ENCODE measurements around the gene IFFO2.

Gene IFFO2

GRCh38 chr1:18926315-18927081, 30.0 kb downstream of the IFFO2 start:
- no peak for FAIRE-seq
- DNase-seq (ENCODE audit: insufficient read length, low spot score): peak; percentile 91
- TF ChIP-seq POU2F2 (IDR thresholded peaks at IDR 0.05; ENCODE audit: low read depth, low read length) (no peak; the same call in none of the 2 replicates), PAX5 (IDR thresholded peaks at IDR 0.05; ENCODE audit: insufficient read depth, low read length, severe bottlenecking) (no peak), POLR2AphosphoS5 (IDR thresholded peaks at IDR 0.05; ENCODE audit: low read depth, low read length) (peak; percentile 72; the same call in 1 of the 2 replicates), SPI1 (IDR thresholded peaks at IDR 0.05; ENCODE audit: low read depth, low read length) (peak; percentile 84), TAF1 (IDR thresholded peaks at IDR 0.05; ENCODE audit: low read depth, low read length) (peak; percentile 78; the same call in 1 of the 2 replicates), POLR2A (IDR thresholded peaks at IDR 0.05; ENCODE audit: low read depth, low read length) (peak; percentile 71; the same call in 1 of the 2 replicates)

DNA sequence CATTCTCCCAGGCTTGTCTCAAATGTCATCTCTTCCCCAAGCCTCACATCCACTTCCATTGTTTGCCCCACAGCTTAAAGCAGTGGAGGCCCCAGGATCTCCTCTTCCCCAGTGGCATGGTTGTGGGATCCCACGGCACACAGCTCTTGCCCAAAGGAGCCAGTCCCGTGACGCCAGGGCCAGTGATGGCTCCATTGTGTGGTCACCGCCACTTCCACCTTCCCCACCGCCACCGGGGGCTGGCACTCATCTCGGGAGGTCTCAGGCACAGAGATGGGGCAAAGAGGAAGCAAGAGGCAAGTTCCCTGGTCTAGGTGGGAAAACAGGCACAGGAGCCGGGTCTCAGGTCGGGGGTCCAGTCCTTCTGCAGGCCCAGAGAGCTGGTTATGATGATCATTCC, 31.2 kb downstream of the IFFO2 start:
- TF ChIP-seq TAF1 (IDR thresholded peaks at IDR 0.05; ENCODE audit: low read depth, low read length) (no peak), PAX5 (IDR thresholded peaks at IDR 0.05; ENCODE audit: insufficient read depth, low read length, severe bottlenecking) (no peak), POLR2A (IDR thresholded peaks at IDR 0.05; ENCODE audit: low read depth, low read length) (no peak), POLR2AphosphoS5 (IDR thresholded peaks at IDR 0.05; ENCODE audit: low read depth, low read length) (no peak), SPI1 (IDR thresholded peaks at IDR 0.05; ENCODE audit: low read depth, low read length) (no peak), POU2F2 (IDR thresholded peaks at IDR 0.05; ENCODE audit: low read depth, low read length) (no peak)
- FAIRE-seq: no peak

GRCh38 chr1:18924221-18924691, 32.2 kb downstream of the IFFO2 start:
- FAIRE-seq: no peak
- no peak for DNase-seq (ENCODE audit: insufficient read length, low spot score)
- TF ChIP-seq PAX5 (IDR thresholded peaks at IDR 0.05; ENCODE audit: insufficient read depth, low read length, severe bottlenecking): no peak
- TF ChIP-seq TAF1 (IDR thresholded peaks at IDR 0.05; ENCODE audit: low read depth, low read length): no peak
- TF ChIP-seq POLR2AphosphoS5 (IDR thresholded peaks at IDR 0.05; ENCODE audit: low read depth, low read length): no peak
- no peak for TF ChIP-seq SPI1 (IDR thresholded peaks at IDR 0.05; ENCODE audit: low read depth, low read length)
- TF ChIP-seq POU2F2 (IDR thresholded peaks at IDR 0.05; ENCODE audit: low read depth, low read length): no peak
- TF ChIP-seq POLR2A (IDR thresholded peaks at IDR 0.05; ENCODE audit: low read depth, low read length): no peak

More for the DNA sequence above, 31.2 kb downstream of the IFFO2 start:
- no peak for DNase-seq (ENCODE audit: insufficient read length, low spot score)

GRCh38 chr1:18923756-18924211, 32.7 kb downstream of the IFFO2 start:
- TF ChIP-seq POLR2A (IDR thresholded peaks at IDR 0.05; ENCODE audit: low read depth, low read length) (no peak), PAX5 (IDR thresholded peaks at IDR 0.05; ENCODE audit: insufficient read depth, low read length, severe bottlenecking) (no peak), TAF1 (IDR thresholded peaks at IDR 0.05; ENCODE audit: low read depth, low read length) (no peak)
- no peak for FAIRE-seq
- no peak for DNase-seq (ENCODE audit: insufficient read length, low spot score)

DNA sequence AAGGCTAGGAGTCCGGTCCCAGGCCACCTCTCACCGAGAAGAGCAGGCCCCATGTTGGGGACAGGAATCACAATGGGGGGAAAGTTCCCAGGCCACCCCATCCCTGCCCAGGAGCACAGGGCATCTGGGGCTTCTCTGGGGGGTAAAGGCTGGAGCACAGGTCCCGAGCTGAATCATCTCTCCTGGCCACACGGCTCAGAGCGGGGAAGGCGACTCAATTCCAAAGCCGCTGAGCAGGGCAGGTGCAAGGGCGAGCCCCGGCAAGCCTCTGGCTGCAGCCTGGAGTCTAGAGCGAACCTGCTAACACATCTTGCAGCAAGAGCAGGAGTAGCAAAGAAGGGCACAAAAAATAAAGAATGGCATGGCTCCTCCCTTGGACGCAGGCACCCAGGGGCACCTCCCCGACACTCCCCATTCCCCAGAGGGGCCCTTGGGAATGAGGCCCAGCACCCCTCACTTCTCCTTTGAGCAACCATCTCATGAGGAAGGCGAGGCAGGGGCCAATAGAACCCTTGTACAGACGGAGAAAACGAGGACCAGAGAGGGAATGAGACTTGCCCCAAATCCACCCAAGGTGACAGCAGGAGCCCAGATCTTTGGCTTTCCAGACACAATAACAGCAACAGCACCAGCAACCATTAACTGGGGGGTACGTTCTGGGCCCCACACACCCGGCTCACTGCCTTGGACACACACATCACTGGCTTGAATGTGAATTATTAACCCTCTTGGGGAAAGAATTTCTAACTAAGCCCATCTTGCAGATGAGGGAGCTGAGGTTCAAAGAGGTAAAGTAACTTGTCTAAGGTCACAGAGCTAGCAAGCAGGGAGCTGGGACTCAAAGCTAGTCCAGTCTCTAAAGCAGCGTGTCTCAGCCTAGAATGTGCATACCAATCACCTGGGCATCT, 33.4 kb downstream of the IFFO2 start:
- FAIRE-seq (no peak), DNase-seq (ENCODE audit: insufficient read length, low spot score) (no peak)
- no peak for TF ChIP-seq POLR2AphosphoS5 (IDR thresholded peaks at IDR 0.05; ENCODE audit: low read depth, low read length)
- TF ChIP-seq TAF1 (IDR thresholded peaks at IDR 0.05; ENCODE audit: low read depth, low read length): no peak
- no peak for TF ChIP-seq SPI1 (IDR thresholded peaks at IDR 0.05; ENCODE audit: low read depth, low read length)
- TF ChIP-seq PAX5 (IDR thresholded peaks at IDR 0.05; ENCODE audit: insufficient read depth, low read length, severe bottlenecking): no peak
- no peak for TF ChIP-seq POLR2A (IDR thresholded peaks at IDR 0.05; ENCODE audit: low read depth, low read length)
- TF ChIP-seq POU2F2 (IDR thresholded peaks at IDR 0.05; ENCODE audit: low read depth, low read length): no peak

GRCh38 chr1:18922319-18922726, 34.2 kb downstream of the IFFO2 start:
- FAIRE-seq (no peak), DNase-seq (ENCODE audit: insufficient read length, low spot score) (no peak)
- no peak for TF ChIP-seq POU2F2 (IDR thresholded peaks at IDR 0.05; ENCODE audit: low read depth, low read length)
- TF ChIP-seq TAF1 (IDR thresholded peaks at IDR 0.05; ENCODE audit: low read depth, low read length): no peak
- no peak for TF ChIP-seq PAX5 (IDR thresholded peaks at IDR 0.05; ENCODE audit: insufficient read depth, low read length, severe bottlenecking)
- TF ChIP-seq SPI1 (IDR thresholded peaks at IDR 0.05; ENCODE audit: low read depth, low read length): no peak
- no peak for TF ChIP-seq POLR2A (IDR thresholded peaks at IDR 0.05; ENCODE audit: low read depth, low read length)
- TF ChIP-seq POLR2AphosphoS5 (IDR thresholded peaks at IDR 0.05; ENCODE audit: low read depth, low read length): no peak

- DNase-seq (ENCODE audit: insufficient read length, low spot score) (no peak), FAIRE-seq (no peak)
- TF ChIP-seq POLR2A (IDR thresholded peaks at IDR 0.05; ENCODE audit: low read depth, low read length) (no peak), POLR2AphosphoS5 (IDR thresholded peaks at IDR 0.05; ENCODE audit: low read depth, low read length) (no peak), PAX5 (IDR thresholded peaks at IDR 0.05; ENCODE audit: insufficient read depth, low read length, severe bottlenecking) (no peak), SPI1 (IDR thresholded peaks at IDR 0.05; ENCODE audit: low read depth, low read length) (no peak), TAF1 (IDR thresholded peaks at IDR 0.05; ENCODE audit: low read depth, low read length) (no peak), POU2F2 (IDR thresholded peaks at IDR 0.05; ENCODE audit: low read depth, low read length) (no peak)
These were observed 34.8 kb downstream of the IFFO2 start for GRCh38 chr1:18921516-18922251.

DNA sequence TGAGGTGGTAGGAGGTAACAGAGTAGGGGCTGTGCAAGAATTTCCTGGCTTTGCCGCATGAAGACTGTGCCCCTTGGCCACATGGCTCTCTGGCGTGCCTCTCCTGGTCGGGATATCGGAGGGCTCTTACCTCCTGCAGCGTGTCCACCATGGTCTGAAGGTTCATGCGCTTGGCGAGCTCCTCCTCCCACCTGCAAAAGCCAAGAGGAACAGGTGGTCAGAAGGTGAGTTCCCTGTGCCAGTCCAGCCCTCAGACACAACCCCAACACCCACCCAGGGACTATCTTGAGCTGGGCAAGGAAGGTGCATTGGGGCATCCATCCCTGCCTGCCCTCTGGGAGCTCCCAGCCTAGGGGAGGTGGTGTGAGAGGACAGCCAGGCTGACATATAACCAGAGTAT, 35.5 kb downstream of the IFFO2 start:
- TF ChIP-seq SPI1 (IDR thresholded peaks at IDR 0.05; ENCODE audit: low read depth, low read length) (no peak), POU2F2 (IDR thresholded peaks at IDR 0.05; ENCODE audit: low read depth, low read length) (no peak), POLR2AphosphoS5 (IDR thresholded peaks at IDR 0.05; ENCODE audit: low read depth, low read length) (no peak), POLR2A (IDR thresholded peaks at IDR 0.05; ENCODE audit: low read depth, low read length) (no peak), PAX5 (IDR thresholded peaks at IDR 0.05; ENCODE audit: insufficient read depth, low read length, severe bottlenecking) (no peak)
- FAIRE-seq (no peak), DNase-seq (ENCODE audit: insufficient read length, low spot score) (no peak)

Data from GM12891 (cell line).